Measurements from ENCODE around the gene NT5DC1.

DNA sequence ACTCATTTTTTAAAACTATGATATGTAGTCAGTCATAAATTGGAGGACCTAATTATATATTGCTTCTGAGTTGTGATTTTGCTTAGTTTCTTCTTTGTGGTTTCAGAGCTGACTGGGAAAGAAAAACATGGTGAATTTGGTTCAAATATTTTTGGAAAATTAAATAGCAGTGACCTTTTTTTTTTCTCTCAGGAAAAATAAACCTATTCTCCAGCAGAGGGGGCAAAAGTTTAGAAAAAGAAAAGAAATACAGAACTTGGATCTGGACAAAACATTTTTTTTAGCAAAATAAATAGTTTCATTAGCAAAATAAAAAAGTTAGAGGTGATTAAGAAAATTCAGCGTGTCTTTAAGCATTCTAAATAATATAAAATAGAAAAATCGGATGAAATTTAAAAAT, 15.1 kb downstream of the NT5DC1 start:
- TF ChIP-seq CTCF (IDR thresholded peaks at IDR 0.05; ENCODE audit: poor library complexity, severe bottlenecking) = no peak
- no peak for TF ChIP-seq TAF1 (IDR thresholded peaks at IDR 0.05; ENCODE audit: low read depth)
- TF ChIP-seq POLR2AphosphoS5 (IDR thresholded peaks at IDR 0.05) = no peak
- TF ChIP-seq MXI1 (conservative IDR thresholded peaks at IDR 0.05; ENCODE audit: poor library complexity, severe bottlenecking) = no peak
